SKM-1 (cell line): ENCODE measurements around the gene MAFB.

Experiments used
- DNase-seq: peaks from one replicate; lab custom pipeline; 2025; ENCODE audit not compliant: unreplicated experiment; lab: John Stamatoyannopoulos, UW

The MAFB gene

GRCh38 chr20:40635971-40636370, 53.1 kb downstream of the MAFB start:
- no peak for DNase-seq
